Skeletal muscle satellite cell (primary cell): ENCODE data around the gene NEMF. TPM values are rescaled to one million over a fixed set of nuclear protein-coding genes. Genes with fewer than 3 reads are reported as not detected.

Experiments
- H3K27me3 ChIP-seq: 2 replicates; pipeline ENCODE4 v1.7.0; 2013; ENCODE audit warnings: low read length; ENCODE audit not compliant: control insufficient read depth, insufficient read depth
- H3K36me3 ChIP-seq: 2 replicates; pipeline ENCODE4 v1.7.0; 2013; ENCODE audit warnings: mild to moderate bottlenecking, control low read depth, low read length; ENCODE audit not compliant: insufficient read depth
- H3K4me1 ChIP-seq: 2 replicates; pipeline ENCODE4 v1.7.0; 2013; ENCODE audit warnings: low read length; ENCODE audit not compliant: control insufficient read depth, insufficient read depth
- H3K4me2 ChIP-seq: 2 replicates; pipeline ENCODE4 v1.7.0; 2013; ENCODE audit warnings: mild to moderate bottlenecking, low read length
- H3K4me3 ChIP-seq: 2 replicates; pipeline ENCODE4 v1.7.0; 2013; ENCODE audit warnings: low read length
- H3K9ac ChIP-seq: 2 replicates; pipeline ENCODE4 v1.7.0; 2013; ENCODE audit warnings: mild to moderate bottlenecking, low read depth, low read length, moderate library complexity
- H3K9me3 ChIP-seq: replicated peaks from 2 replicates; pipeline ENCODE4 v1.7.0; 2013; ENCODE audit warnings: mild to moderate bottlenecking, control low read depth, low read length
- small RNA-seq: library from RNA; depleted of rRNA; stranded (forward); fragments of <200 nt; gene quantifications from one replicate; pipeline ENCODE3, GENCODE V24; 2012

The NEMF gene

GRCh38 chr14:49732896-49733295, 119.7 kb downstream of the NEMF start:
- Histone ChIP-seq H3K4me1 (no peaks in the 10 kb centered on the region), H3K4me3 (no peak overlapping the region), H3K4me2 (no peak overlapping the region), H3K36me3 (no peaks in the 10 kb centered on the region), H3K9ac (no peak overlapping the region), H3K9me3 (no peaks in the 10 kb centered on the region), H3K27me3 (no peaks in the 10 kb centered on the region)

Small RNA genes lying within 50 kb of the gene (small RNA-seq; reads per million reads assigned to genes)
- gene RF00019, result not detected
- 18.6 reads per million, percentile 93 among the genes with 10 or more reads in this experiment for gene RN7SL2
- gene RN7SL3, result 10.0 reads per million, percentile 91 among the genes with 10 or more reads in this experiment
- not detected for gene RNU6-189P
- gene RNU6-539P, result not detected
